Activated gamma-delta T cell treated with anti-CD3 and anti-CD28 coated beads, Interleukin-2, amount 50 U/mL, for 16 hours (primary cell): ENCODE results near the gene MIOS.

Experiments
- DNase-seq: peaks from one replicate; pipeline ENCODE4 v3.0.0-alpha.2; 2020; ENCODE audit warnings: low read depth

MIOS gene

DNA sequence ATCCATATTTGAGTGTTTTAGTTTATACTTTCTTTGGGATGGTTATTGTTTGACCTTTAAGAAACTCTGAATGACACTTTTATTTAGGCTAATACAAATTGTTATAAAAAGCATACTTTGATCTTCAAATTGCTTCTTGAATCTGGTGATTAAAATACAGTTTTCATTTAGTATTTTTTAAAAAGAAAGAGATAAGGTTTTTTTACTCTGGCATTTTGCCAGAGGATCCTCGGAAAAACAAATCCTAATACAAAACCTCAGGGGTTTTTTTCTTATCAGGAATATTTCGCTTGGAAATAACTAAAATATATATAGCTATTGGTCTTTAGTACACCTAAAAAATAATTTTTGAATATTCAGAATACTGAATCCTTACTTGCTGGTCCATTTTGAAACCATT, 17.0 kb downstream of the MIOS start:
- DNase-seq: no peak

DNA sequence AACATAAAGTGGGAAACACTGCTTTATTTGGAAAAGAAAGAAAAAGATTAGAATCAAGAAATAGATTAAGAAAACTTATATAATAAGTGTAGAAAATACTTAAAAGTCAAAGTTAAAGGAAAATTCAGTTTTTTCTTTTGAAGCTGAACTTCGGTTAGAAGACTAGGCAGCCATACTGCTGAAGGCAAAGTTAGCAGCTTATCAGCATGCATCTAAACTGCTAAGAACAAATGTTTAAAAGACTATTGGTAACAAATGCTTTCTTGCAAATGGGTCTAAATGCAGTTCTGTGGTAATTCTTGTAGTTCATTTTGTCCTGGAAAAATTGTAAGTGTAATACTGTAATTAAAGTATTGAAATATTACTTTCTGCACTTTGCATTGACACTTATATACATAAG, 18.0 kb downstream of the MIOS start:
- DNase-seq: no peak

DNA sequence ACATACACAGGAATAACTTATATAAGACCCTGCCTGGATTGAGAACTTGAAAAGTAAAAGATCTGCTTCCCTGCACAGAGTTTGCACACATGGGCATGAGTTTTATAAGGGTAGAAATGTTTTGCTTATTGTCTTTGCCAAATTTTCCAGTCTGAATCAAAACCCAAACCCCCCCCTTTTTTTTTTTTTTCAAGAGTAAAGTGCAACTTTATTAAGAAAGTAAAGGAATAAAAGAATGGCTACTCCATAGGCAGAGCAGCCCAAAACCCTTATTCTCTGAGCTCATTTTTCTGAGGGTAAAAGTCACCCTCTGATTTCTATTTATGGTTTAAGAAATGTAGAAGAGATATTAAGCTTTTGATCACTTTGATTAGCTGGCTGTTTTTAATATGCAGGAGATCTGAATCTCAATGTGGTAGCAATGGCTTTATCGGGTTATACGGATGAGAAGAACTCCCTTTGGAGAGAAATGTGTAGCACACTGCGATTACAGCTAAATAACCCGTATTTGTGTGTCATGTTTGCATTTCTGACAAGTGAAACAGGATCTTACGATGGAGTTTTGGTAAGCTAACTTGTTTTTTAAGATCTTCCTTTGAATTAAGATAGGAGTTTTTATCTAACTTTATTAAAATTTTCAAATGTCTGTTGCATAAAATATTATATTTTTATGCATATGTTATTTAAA, 18.7 kb downstream of the MIOS start:
- no peak for DNase-seq

DNA sequence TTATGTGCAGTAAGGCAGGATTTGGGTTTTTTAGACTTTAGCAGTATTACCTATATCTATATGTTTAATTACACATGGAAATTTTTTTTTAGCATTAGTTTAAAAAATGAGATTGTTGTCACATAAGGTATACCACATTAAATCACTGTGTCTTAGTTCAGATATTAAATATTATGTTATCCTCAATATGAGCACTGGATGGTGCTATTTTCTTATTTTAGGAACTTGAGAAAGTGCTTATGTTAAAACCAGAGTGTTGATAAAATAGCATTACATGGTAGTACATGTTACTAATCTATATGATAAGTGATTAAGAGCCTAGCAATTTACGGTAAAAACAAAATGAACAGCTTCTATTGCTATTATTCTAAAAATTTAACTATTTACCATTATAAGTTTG, 28.8 kb downstream of the MIOS start:
- DNase-seq: no peak

DNA sequence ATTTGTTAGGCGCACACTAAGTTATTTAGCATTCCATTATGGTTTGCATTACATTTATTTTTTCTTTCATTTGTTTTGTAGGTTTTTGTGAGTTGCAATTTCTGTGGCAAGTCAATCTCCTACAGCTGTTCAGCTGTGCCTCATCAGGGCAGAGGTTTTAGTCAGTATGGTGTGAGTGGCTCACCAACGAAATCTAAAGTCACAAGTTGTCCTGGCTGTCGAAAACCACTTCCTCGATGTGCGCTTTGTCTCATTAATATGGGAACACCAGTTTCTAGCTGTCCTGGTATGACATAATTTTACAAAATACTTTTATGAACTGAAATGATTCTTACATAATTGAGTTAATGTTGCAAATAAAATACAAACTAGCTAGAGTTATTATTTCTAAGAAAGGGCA, 29.5 kb downstream of the MIOS start:
- no peak for DNase-seq

DNA sequence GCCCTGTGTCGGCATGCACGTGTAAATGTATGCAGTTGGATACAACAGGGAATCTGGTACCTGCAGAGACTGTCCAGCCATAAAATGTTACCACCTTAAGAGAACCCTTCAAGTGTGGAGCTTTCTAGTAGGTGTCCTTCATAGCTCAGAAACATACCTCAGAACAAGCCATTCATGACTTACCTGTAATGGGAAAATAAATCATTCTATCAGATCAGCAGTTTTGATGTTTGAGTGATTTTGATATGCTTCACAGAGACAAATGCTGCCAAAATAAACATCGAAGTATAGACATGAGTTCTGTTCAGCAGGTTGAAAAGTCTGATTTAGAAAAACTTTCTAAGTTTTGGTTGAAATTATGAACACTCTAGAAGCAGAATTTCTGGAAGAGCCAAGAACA, 40.3 kb downstream of the MIOS start:
- no peak for DNase-seq

DNA sequence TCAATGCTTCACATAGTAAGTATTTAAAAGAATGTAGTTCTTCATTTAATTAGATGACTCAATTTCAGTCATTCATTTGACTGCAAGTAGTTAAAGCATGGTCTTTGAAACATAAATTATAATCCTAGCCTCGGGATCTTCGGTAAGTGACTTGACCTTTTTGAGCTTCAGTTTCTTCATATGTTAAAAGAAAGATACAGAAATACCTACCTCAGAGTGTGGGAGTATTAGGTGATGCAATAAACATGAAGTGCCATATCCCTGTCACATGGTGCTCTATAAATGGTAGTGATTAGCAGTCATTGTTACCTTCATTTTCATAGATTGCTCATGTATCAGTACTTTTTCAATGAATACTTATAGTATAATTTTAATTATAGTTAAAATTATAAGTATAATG, 42.6 kb downstream of the MIOS start:
- no peak for DNase-seq

DNA sequence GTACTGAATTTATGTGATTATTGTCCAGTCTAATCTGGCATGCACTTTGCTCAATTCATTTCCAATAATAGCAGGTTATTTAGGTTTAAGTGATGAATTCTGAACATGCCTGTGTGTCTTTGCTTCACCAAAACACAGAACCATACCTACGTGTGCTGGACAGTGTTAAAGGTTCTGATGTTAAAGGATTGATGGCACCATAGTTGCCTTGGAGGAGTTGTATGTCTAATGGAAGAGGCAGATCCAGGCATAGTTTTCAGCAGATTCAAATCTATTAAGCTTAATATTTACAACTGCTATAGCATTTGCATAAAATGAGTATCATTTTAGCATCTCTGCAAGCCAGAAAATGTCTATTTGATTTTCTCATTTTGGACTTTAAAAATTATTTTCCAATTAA, 45.8 kb downstream of the MIOS start:
- DNase-seq: no peak

DNA sequence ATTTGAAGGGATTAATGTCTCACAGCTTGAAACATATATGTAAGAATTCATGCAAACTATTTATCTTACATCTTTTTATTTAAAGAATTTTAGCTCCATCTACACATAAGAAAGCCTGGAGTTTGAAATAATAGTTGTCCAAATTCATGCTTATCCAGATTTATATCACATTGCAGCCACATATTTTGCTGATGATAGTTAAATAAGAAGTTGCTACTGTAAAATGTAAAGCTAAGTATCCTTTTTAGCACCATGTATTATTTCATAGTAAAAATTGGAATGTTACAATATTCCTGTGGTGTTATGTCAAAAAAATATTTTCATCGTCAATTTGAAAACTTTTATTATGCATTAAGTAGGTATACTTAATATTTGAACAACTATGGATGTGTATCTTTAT, 46.5 kb downstream of the MIOS start:
- no peak for DNase-seq

DNA sequence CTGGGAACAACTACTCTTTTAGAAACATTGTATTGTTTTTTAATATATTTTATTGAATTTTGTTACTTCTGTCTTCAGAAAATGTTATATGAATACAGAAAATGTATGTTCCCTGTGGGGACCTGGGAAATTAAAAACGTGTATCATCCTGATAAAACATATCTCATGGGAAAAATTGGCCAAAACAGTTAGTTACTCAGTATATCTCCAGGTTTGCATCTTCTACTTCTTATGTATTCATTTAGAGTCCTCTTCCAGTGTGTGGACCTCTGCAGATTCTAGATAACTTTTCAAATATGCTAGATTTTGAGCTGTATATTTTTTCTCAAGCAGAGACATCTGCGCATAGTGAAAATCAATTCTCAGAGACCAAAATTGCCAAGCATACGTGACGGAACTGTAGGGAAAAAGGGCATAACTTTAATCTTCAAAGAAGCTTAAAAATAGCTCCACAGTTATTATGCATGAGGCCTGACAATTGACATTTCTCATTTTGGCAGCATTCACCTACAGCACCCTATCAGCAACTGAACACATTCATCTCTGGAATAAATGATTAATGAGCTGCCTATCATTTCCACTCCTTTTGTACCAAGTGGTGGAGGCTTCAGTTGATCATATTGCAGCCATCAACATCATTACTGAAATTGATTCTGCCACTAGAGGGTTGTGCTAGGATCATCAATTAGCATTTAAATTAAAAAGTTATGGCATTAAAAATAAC, 47.5 kb downstream of the MIOS start:
- no peak for DNase-seq

DNA sequence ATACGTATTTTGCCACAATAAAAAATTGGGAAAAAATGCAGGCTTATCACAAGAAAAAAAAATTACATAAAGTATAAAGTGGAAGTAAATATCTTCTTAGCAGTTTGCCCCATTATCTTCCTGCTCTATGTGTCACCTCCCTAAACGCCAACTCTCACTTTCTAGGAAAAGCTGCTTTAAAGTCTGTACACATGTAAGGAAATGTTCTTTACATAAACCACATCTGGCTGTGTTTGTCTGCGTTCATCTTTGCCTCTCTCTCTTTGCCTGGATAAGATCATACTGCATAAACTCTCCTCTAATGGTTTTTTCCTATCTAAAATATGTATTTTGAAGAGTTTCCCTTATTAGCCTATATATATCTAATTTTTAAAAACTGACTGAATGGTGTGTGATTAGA, 50.9 kb downstream of the MIOS start:
- no peak for DNase-seq

DNA sequence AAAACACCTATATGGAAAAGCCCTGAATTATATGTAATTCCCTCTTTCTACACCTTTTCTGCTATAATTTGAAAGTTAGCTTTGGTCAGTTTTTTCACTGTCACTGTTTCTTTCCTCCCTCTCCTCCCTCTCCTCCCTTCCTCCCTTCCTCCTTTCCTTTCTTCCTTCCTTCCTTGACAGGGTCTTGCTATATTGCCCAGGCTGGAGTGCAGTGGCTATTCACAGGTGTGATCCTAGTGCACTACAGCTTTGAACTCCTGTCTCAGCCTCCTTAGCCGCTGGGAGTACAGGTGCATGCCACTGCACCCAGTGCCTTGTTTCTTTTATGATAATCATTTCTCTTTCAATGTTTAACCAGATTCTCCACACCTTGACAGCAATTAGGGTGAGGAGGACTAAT, 51.7 kb downstream of the MIOS start:
- no peak for DNase-seq

DNA sequence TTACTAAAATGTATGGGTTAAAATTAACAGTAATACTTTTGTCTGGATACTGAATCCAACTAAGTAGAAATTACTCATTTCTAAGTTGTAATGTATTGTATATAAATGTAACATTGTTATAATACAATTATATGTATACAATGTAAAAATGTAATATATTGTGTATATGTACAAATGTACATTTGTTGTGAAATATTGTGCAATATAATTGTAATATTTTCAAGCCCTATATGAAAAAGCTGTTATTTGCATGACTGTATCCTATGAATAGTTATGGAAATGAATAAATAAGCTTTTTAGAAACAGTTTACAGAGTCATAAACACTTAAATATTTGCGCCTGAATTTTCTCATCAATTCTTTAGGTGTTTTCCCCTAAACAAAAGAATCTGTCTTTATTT, 53.6 kb downstream of the MIOS start:
- no peak for DNase-seq

DNA sequence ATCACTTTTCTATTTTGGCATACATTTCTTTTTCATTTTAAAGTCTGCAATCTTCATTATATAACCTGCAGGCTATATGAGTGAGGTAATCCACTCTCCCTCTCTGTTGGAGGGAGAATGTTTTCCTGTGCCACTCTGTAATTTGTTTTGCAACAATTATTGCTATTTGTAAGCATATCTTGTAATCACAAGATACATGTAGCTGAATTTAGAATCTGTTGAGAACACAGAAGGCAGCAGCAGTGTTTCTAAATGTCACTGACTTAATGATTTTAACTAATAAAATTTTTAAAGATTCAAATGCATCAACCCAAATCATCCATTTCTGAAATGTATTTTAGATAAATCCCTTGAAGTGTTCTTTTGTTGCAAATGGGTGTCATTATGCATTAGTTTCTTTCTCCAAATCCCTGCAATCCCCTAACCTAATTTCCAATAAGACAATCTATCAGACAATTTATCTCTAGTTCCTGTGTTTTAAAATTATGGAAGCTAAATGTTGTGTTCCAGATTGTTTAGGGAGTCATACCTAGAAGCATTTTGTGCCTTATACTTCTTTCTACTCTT, 54.0 kb downstream of the MIOS start:
- DNase-seq: no peak

DNA sequence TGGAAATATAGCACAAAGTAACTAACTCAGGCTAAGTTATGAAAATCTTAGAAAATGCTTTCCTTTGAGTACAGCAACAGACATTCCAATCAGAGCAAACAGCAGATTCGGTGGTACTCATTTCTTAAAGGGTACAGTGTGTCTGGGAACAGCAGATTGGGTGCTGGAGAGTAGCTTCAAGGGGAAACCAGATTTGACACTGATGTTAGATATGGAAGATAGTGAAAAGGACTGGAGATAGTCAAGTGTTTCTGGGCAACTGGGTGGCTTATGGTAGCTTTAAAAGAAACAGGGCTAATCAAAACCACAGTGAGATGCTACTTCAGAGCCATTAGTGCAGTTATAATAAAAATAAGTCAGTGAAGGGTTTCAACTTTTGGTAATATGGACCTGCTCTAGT, 61.8 kb downstream of the MIOS start:
- no peak for DNase-seq

DNA sequence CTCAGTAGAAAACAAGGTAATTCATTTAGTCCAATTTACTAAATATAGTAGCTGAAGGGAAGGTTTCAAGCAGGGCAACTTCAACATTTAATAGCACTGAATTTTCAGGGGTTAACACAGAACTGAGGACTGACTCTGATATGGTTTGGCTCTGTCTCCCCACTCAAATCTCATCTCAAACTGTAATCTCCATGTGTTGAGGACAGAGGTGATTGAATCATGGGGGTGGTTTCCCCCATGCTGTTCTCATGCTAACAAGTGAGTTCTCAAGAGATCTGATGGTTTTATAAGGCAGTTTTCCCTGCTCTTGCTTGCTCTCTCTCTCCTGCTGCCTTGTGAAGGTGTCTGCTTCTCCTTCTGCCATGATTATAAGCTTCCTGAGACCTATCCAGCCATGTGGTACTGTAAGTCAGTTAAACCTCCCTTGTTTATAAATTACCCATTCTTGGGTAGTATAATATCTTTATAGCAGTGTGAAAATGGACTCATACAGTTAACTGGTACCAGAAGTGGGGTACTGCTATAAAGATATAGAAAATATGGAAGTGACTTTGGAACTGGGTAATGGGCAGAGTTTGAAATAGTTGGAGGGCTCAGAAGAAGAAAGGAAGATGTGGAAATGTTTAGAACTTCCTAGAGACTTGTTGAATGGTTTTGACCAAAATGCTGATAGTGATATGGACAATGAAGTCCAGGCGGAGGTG, 64.1 kb downstream of the MIOS start:
- no peak for DNase-seq

DNA sequence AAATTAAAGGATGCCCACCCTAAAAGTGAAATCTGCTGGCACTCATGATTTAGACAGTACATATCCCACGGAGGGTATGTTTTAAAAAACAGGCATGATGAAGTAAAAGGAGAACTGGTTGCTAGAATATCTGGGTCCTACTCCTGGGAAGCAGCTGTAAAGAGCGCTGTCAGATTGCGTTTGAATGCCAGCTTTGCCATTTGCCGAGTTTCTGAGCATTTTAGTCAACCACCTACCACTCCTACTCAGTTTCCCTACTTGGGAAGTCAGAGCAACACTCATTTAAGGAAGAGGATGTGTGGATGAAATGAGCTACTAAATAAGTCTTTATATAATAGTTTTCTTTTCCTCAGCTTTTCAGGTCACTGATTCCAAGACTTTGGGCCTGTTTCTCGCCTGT, 72.7 kb downstream of the MIOS start:
- DNase-seq: no peak

DNA sequence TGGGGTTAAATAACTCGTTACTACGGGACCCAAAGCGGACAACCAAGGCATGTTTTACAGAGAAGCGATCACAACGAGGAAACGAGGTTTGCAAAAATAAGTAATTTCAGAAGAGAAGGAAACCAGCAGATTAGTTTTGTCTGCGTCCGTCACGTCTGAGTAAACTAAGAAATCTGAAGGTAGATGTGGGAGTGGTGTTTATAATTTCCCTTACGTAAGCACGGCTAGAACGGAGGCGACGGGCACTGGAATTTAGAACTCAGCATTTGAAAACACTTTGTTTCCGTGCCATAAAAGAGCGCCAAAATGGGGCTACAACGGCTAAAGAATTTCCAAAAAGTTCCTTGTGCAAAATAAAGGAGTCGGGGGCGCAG, 73.2 kb downstream of the MIOS start:
- DNase-seq: peak; percentile 17

DNA sequence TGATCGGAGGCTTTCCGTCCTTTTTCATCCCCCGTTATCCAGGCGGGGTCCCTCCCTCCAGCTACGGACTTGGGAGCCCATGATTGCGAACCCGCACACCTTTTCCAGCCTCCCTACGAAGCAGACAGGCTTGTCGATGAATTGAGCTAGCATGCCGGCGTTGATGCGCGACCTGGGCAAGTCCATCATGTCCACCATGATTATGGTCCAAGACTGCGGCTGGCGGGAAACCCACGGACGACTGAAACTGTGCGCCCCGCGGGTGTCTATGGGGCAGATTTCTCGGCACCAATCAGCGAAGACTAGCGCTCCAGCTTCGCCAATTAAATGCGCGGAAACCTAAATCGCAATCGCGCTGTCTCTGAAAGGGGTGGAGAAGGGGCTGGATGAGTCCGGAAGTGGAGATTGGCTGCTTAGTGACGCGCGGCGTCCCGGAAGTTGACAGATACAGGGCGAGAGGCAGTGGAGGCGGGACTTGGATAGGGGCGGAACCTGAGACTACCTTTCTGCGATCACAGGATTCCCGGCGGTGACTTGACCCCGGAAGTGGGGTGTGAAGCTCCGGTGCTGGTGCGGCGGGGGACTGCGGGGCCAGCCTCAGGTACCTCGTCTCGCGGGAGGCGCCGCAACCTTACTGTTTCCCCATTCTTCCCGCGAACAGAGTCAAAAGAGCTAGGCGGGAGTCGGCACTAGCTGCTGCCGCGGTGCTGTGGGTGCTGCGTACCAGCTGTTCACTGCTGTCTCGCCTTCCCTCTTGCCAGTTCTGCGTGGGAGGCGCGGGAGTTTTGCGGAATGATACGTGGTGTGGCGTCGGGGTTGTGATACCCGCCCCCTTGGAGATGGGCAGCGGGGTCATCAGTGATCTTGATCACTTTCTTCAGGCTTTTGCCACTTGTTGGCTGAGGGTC, 73.8 kb downstream of the MIOS start, which contains the start of gene UMAD1:
Gene UMAD1, plus strand, starts transcription at position 532 of the 908 bp plus-strand sequence. CDS start 32,620 bp downstream, outside the sequence.
- DNase-seq: peak; percentile 96

DNA sequence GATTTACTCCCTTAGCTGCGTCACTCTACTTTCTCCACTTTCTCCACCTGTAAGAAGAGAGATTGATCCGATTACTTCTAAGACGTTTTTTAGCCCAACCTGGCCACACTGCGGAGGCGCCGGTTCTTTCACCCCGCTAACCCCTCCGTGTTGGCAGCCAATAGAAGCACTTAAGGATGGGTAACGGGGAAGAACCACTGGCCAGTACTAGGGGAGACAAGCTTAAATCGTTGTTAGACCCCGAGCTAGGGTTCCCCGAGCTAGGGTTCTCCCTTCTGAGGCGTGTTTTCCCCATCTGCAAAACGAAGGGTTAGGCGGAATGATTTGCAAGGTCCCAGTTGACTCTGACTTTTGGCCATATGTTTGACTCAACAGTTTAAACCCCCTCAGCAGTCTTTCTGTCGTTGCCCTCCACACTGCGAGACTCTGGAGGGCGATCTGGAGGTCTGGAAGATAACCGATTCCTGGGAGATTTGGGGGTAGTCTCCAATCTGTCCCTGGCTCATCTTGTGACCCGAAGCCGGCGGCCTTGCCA, 74.5 kb downstream of the MIOS start:
- DNase-seq: no peak

DNA sequence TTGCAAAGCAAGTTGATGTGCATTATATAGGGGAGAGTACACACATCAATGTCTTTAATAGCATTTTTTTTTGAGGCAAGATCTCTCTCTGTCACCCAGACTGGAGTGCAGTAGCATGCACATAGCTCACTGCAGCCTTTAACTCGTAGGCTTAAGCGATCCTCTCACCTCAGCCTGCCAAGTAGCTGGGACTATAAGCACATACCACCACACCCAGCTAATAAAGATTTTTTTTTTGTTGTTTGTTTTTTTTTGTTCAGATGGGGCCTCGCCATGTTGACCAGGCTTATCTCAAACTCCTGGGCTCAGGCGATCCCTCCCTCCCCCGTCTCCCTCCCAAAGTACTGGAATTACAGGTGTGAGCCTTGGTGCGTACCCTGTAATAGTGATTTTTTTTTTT, 75.4 kb downstream of the MIOS start:
- no peak for DNase-seq
